COLO829 (cell line): Measurements from ENCODE around the gene RIC8A.
A peak's percentile ranks its signal among the peaks of the same experiment; 100 is the strongest.

Source experiments
- DNase-seq: peaks from one replicate; pipeline ENCODE4 v3.0.0; 2012; ENCODE audit warnings: low spot score

RIC8A gene

DNA sequence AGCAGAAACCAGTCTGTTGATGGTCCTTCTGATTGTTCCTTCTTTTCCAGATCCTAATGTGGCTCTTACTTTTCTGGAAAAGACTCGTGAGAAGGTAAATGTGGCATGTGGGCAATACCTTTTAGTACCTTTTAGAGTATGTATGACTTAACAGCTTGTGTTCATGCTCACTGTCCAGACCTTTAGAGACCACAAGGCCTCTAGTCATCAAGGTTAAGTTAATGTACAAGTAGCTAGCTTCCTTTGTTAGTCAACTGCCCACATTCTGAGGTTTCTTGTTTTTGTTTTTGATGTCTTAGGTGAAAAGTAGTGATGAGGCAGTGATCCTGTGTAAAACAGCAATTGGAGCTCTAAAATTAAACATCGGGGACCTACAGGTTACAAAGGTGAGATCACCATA, 36.9 kb downstream of the RIC8A start:
- no peak for DNase-seq

DNA sequence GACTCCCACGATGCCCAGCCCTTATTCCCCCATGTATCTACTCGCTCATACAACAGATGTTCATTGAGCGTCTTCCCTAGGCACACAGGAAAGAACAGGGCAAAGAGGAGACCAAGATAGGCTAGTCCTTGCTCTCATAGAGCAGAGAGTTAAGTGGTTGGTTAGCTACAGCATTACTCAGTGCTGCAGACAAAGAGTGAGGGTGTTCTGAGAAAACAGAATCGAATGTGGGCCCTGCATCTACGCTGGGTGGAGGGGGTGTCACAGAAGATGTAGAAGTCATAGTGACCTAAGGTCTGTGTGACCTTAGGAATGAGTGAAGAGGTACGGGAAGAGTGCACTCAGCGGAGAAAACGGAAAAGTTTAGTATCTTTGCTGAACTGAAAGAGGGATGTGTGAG, 41.6 kb downstream of the RIC8A start:
- no peak for DNase-seq

DNA sequence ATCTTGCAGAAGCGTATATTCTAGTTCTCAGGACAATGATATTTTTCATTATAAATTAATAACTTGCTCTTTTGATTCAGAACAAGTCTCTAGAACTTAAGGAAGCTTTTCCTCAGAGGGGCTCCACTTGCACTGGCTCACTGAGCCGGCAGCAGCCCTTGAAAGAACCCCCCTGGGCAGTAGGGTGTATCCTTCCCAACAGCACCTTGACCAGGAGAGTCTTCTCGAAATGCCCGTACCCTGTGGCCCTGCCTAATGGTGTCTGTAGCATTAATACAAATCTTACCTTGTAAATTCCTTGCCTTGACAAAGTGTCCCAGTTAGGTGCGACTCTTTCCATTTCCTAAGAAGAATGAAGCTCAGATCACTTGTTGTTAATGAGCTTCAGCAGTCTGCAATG, 42.8 kb downstream of the RIC8A start:
- no peak for DNase-seq

DNA sequence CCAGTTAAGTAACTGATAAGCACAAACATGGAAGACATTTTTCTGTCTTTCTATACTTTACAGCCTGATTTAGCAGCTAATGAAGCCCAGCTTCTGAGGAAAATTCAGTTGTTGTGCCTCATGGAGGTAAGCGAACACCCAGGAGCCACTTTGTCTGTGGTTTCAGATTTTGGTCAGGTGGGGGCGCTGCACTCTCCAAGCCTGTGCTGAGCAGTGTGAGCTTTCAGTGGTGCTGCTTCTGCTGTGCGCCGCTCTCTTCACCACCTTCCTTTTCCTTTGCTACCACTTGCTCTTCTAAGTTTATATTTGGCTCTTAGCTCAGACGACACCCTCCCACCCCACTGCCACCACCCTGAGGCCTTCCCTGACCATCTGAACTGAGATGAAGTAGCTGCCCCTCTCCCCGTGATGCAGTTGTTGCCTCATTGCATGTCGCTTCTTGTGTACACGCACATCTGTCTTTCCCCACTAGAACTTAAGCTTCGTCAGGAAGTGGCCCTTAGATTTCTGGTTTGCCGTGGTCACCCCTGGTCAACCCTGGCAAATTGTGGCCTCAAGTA, 43.3 kb downstream of the RIC8A start:
- peak; percentile 54 for DNase-seq

DNA sequence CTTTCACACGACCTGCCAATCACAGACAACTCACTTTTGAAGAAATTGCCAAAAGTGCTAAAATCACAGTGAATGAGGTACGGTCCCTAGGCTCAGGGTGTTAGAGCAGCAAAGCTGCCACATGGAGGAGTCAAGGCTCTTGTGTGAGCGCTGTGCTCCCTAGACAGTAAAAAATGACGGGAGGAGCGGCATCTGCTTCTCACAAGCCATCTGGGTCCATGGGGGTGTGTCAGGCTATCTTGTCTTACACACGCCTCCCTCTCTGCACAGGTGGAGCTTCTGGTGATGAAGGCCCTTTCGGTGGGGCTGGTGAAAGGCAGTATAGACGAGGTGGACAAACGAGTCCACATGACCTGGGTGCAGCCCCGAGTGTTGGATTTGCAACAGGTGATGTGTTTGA, 44.0 kb downstream of the RIC8A start:
- no peak for DNase-seq

DNA sequence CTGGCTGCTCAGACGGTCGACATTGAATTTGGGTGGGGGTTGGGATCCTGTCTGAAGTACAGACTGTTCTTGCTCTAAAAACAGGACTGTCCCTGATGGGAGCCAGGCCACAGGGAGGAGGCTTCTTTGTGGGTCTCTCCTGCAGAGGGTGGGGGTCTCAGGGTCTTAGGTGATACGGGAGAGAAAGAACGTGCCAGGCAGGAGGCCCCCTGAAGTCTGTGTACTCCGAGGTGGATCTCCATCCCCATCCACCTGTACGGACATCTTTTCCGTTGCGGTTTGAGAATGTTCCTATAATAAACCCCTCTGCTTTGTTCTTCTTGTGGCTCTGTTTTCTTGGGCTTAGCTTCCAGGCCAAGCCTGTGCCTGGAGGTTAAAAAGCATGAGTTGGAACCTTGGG, 45.2 kb downstream of the RIC8A start:
- DNase-seq, result no peak

DNA sequence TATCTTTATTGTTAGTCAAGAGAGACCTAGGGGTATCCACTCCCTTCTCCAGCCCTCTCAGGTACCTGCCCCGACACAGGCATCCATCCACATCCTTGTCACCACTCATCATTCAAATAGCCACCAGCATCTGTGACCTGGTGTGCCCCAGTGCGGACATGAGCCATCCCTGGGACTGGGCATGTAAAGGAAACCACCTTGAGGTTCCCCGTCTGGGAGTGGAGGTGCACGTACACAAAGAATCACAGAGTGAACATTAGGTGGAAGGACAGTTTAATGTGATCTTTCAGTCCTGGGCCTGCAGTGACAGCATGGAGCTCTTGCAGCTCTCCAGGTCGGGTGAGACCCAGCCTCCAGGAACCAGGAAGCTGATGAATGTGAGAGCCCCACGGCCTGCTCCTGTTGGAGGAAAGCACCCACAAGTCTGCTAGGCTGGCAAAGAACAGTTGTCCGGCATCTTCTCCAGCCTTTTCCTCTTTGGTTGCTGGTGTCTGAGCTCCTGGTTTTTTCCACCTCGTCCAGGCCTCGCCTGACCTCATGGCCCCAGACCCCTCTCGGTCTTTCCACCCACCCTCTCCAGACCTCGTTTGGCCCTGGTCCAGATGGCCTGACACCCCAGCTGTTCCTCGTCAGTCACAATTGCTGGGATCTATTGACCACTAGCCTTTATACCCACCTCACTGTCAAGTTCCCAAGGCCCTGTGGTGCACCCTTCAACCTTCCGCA, 45.8 kb downstream of the RIC8A start:
- no peak for DNase-seq

DNA sequence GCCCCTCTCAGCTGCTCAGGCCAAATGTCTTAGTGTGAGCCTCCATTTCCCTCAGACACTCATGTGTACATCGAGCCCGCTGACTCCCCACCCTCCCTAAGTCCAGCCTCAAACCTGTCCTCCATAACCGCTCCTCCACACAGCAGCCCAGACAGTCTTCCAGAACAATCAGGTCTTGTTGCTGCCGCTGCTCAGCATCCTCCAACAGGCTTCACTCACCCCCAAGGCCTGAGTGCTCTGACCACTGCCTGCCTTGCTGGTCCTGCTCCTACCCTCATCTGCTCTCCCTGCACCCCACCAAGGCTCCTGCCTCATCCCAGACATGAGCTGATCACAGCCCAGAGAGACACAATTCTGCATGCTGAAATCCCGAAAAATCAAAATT, 46.4 kb downstream of the RIC8A start:
- DNase-seq, result no peak

DNA sequence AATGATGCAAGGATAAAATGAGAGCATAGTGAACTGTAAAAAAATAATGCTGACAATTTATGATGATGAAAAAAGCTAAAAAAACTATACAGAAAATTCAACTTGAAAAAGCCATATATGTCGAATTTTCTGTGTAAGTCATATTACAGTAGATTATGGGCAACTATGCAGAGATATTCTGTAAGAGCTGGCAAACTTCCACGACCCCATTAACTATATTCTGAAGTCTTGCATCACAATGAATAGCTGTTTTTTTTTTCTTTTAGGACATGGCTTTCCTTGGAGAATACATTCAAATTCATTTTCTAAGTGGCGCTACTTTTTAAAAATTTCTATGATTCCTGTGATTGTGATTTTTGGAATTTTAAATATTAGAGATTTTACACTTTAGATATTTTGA, 47.7 kb downstream of the RIC8A start:
- no peak for DNase-seq

DNA sequence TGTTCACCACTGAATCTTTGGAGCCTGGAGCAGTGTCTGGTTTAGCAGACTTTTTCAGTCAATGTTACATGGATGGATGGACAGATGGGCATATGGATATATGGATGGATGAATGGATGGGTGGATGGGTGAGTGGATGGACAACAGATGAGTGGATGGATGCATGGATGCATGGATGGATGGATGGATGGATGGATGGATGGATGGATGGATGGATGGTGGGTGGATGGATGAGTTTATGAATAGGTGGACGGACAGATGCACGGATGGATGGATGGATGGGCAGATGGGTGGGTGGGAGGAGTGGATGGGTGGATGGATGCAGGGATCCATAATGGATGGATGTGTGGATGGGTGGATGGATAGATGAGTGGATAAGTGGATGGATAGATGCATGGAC, 48.3 kb downstream of the RIC8A start:
- DNase-seq, result no peak

DNA sequence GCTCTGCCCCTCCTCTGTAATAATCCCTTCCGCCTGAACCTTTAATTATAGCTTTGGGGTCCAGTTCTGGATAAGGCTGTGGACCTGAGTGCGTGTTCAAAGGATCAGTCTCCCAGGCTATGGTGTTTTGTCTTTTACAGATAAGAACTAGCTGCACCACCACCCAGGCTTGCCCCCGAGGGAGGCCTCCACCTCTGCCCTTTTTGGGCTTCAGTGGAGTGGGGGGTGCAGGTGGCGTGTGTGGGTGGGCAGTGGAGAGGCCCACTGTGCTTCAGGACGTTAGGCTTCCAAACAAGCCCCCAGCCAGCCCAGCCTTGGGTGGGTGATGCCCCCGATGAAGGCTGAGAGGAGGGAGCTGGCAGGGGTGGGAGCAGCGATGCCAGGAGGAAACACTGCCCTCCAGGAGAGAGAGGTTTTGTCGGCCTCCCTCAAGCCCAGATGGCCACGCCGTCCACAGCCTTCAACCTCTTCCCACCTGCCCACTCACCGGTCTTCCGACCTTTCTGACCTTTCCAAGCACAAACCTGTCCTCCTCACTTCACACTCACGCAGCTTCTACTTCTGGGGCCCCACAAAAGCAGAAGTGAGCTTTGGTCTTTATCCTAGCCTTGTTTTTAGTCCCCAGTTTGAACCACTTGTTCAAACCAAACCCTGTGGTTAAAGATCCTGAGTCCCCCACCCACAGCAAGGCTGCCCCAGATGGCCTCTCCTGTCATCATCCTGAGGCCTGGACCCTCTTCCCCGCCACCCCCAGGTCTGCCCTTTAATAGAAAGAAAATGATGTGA, 49.6 kb downstream of the RIC8A start:
- no peak for DNase-seq

DNA sequence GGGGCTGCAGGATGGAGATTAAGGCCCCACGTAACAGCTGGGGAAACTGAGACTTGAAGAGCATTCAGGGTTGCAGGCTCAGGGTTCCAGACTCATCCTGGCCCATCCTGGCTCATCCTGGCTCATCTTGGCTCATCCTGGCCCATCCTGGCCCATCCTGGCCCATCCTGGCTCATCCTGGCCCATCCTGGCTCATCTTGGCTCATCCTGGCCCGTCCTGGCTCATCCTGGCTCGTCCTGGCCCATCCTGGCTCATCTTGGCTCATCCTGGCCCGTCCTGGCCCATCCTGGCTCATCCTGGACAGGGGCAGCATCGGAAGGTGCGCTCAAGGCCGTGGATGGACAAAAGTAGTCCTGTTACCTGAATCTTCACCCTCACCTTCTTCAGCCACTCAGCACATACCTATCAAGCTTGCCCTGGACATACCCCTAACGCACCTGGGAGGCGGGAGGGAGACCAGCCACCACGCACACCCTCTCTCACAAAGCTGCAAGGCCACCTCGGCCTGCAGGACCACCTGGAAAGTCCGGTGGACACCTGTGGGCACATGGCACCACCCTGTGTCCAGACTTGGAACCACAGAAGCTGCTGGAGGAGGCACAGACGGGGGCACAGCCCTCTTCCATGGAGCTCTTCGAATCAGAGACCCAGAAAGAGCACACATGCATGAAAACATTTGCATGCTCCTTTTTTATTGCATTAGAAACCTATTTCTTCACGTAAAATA, 50.4 kb downstream of the RIC8A start:
- DNase-seq, result no peak

DNA sequence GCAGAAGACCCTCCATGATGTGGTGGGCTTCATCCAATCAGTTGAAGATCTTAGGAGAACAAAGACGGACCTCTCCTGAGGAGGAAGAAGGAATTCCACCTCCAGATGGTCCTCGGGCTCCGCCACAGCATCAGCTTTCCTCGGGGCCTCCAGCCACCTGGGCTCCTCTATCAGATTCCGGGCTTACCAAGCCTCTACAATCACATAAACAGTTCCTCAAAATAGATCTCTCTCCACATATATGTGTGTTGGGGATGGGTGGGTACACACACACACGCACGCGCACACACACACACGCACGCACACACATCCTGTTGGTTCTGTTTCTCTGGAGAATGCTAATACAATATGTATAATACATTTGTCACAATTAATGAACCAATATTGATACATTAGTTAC, 51.9 kb downstream of the RIC8A start:
- no peak for DNase-seq

DNA sequence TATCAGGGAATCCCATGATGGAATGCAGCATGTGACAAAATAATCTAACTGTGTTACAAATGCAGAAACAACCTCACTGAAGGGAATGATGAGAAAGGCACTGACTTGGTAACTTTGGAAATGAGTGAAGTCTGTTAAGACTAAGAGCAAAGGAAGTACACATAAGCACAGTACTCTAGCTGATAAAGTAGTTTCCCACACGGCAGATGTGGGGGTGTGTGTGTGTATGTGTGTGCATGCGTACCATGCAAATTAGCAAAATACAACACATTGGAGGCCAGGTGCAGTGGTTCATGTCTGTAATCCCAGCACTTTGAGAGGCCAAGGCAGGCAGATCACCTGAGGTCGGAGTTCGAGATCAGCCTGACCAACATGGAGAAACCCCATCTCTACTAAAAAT, 54.1 kb downstream of the RIC8A start:
- no peak for DNase-seq
